HepG2 (cell line): ENCODE data around the gene MT1A. TPM values are rescaled to one million over a fixed set of nuclear protein-coding genes. Genes with fewer than 3 reads are reported as not detected.

Experiments
- EP300 ChIP-seq, 3 experiments: sonication (generic) in 1 of 3; formaldehyde crosslinking in 1 of 3; IDR thresholded peaks; 2 replicates each; pipeline versions ENCODE4 v1.5.1 to v1.6.1; 2011 to 2020; ENCODE audit warnings: low read depth in 2 of 3, low read length in 2 of 3, borderline replicate concordance in 1 of 3, improper control_type of control experiment in 1 of 3, mild to moderate bottlenecking in 1 of 3, missing genetic modification reagents in 1 of 3, moderate library complexity in 1 of 3
- HNF4G ChIP-seq, 2 experiments: sonication (generic) in 1 of 2; formaldehyde crosslinking in 1 of 2; IDR thresholded peaks; 2 replicates each; pipeline versions ENCODE4 v1.4.0 to v1.6.1; 2011 to 2020; ENCODE audit warnings: borderline replicate concordance in 2 of 2, low read depth in 2 of 2, mild to moderate bottlenecking in 2 of 2, low read length in 1 of 2, missing genetic modification reagents in 1 of 2, moderate library complexity in 1 of 2
- HOXD1 ChIP-seq: sonication (generic); formaldehyde crosslinking; IDR thresholded peaks from 2 replicates; pipeline ENCODE4 v1.5.0; 2020; ENCODE audit warnings: missing genetic modification reagents
- KDM1A ChIP-seq: IDR thresholded peaks from 2 replicates; pipeline ENCODE4 v1.6.1; 2016; ENCODE audit warnings: missing compliant biosample characterization
- NCOA5 ChIP-seq: sonication (generic); formaldehyde crosslinking; IDR thresholded peaks from 2 replicates; pipeline ENCODE4 v1.4.0; 2020; ENCODE audit warnings: missing genetic modification reagents
- PAX8 ChIP-seq: sonication (generic); formaldehyde crosslinking; IDR thresholded peaks from 2 replicates; pipeline ENCODE4 v1.8.0; 2022; ENCODE audit warnings: mild to moderate bottlenecking, missing genetic modification reagents, borderline replicate concordance
- TBX2 ChIP-seq: sonication (generic); formaldehyde crosslinking; IDR thresholded peaks from 2 replicates; pipeline ENCODE4 v1.5.0; 2020; ENCODE audit warnings: missing genetic modification reagents, mild to moderate bottlenecking, borderline replicate concordance
- THAP9 ChIP-seq: sonication (generic); formaldehyde crosslinking; IDR thresholded peaks from 2 replicates; pipeline ENCODE4; 2020; ENCODE audit warnings: missing genetic modification reagents, mild to moderate bottlenecking, borderline replicate concordance
- ZMYM3 ChIP-seq: sonication (generic); formaldehyde crosslinking; IDR thresholded peaks from 2 replicates; pipeline ENCODE4 v1.5.1; 2020; ENCODE audit warnings: mild to moderate bottlenecking, missing genetic modification reagents
- ZNF569 ChIP-seq: sonication (generic); formaldehyde crosslinking; IDR thresholded peaks from 2 replicates; pipeline ENCODE4 v1.5.0; 2020; ENCODE audit warnings: mild to moderate bottlenecking, missing genetic modification reagents, moderate library complexity, borderline replicate concordance
- ZNF629 ChIP-seq: sonication (generic); formaldehyde crosslinking; conservative IDR thresholded peaks from 2 replicates; pipeline ENCODE4 v1.5.0; 2020; ENCODE audit warnings: missing genetic modification reagents
- ZNF768 ChIP-seq: sonication (generic); formaldehyde crosslinking; IDR thresholded peaks from 2 replicates; pipeline ENCODE4 v1.4.0; 2020; ENCODE audit warnings: missing genetic modification reagents
- polyA plus RNA-seq, 8 experiments: library from polyadenylated mRNA; depleted of rRNA in 3 of 8; stranded (reverse) in 7 of 8; unstranded in 1 of 8; fragments of >200 nt; fragmentation: Illumina TruSeq in 4 of 8; extraction: Trizol in 4 of 8; gene quantifications; 2 replicates each; pipeline versions ENCODE4 v1.2.1 to v1.2.3, GENCODE V29; 2011 to 2016; ENCODE audit warnings: low read depth in 4 of 8, missing spikeins in 1 of 8, mixed read lengths in 1 of 8; ENCODE audit not compliant: insufficient read depth in 1 of 8
- total RNA-seq, 5 experiments: library from RNA; depleted of rRNA; stranded (reverse); fragments of >200 nt; fragmentation: Illumina TruSeq; extraction: Trizol; gene quantifications; 2 replicates each; pipeline ENCODE4 v1.2.3, GENCODE V29; 2016; ENCODE audit warnings: low read depth in 1 of 5
- TF ChIP-seq, protein P1 (sequence below): sonication (generic); formaldehyde crosslinking; conservative IDR thresholded peaks from 2 replicates; pipeline ENCODE4 v1.8.0; 2022; ENCODE audit warnings: mild to moderate bottlenecking, moderate library complexity, missing genetic modification reagents
- TF ChIP-seq, protein P2 (sequence below): sonication (generic); formaldehyde crosslinking; IDR thresholded peaks from 2 replicates; pipeline ENCODE4 v1.8.1; 2023; ENCODE audit warnings: mild to moderate bottlenecking, missing genetic modification reagents
- TF ChIP-seq, protein P3 (sequence below): sonication (generic); formaldehyde crosslinking; IDR thresholded peaks from 2 replicates; pipeline ENCODE4 v1.5.0; 2020; ENCODE audit warnings: mild to moderate bottlenecking, missing genetic modification reagents
- TF ChIP-seq, protein P4 (sequence below): sonication (generic); formaldehyde crosslinking; IDR thresholded peaks from 2 replicates; pipeline ENCODE4 v1.5.1; 2020; ENCODE audit warnings: missing genetic modification reagents, mild to moderate bottlenecking, borderline replicate concordance

Gene MT1A
- total and polyA plus RNA-seq, 2 of the 13 experiments (the other 11 are each of a cell fraction or from before 2014, with no cell fraction given): 8.3 to 10.4 TPM

DNA sequence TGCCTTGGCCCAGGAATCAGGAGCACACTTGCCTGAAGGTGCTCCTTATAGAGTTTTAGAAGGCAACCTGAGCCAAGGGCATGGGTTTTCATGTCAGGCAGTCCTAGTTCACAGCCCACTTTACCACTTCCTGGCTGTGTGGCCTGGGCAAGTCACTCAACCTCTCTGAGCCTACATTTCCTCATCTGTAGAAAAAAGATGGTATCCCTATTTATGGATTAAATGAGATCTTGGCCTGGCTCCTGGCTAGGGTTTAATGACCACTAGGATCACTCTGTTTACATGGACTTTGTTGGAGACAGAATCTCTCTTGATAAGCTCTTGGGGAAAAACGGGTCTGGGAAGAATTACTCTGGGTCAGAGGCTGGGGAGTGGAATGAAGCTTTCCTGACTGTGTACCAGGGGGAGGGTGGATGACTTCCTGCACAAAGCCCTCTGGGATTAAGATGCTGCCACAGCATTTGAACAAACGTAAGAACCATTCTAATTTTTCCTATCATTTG, 27.8 kb upstream of the MT1A start (continued):
- TF ChIP-seq, protein P1, sequence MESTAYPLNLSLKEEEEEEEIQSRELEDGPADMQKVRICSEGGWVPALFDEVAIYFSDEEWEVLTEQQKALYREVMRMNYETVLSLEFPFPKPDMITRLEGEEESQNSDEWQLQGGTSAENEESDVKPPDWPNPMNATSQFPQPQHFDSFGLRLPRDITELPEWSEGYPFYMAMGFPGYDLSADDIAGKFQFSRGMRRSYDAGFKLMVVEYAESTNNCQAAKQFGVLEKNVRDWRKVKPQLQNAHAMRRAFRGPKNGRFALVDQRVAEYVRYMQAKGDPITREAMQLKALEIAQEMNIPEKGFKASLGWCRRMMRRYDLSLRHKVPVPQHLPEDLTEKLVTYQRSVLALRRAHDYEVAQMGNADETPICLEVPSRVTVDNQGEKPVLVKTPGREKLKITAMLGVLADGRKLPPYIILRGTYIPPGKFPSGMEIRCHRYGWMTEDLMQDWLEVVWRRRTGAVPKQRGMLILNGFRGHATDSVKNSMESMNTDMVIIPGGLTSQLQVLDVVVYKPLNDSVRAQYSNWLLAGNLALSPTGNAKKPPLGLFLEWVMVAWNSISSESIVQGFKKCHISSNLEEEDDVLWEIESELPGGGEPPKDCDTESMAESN (CRISPR knock-in tag): no peak
- TF ChIP-seq THAP9 (CRISPR knock-in tag) (no peak), EP300 (IDR thresholded peaks at IDR 0.05; ENCODE audit: low read depth in 2 of 2, low read length in 2 of 2) (no peak), EP300 (CRISPR knock-in tag; IDR thresholded peaks at IDR 0.05; ENCODE audit: borderline replicate concordance) (no peak), HOXD1 (no peak), KDM1A (CRISPR knock-in tag) (peak; percentile 59; the same call in 1 of the 2 replicates), PAX8 (CRISPR knock-in tag) (no peak), TBX2 (CRISPR knock-in tag) (peak; percentile 23; the same call in 1 of the 2 replicates), ZNF629 (0 out of 2 replicates have a peak, but pooled peaks have one; percentile 7), ZNF569 (CRISPR knock-in tag) (no peak), ZMYM3 (peak; percentile 95), ZNF768 (CRISPR knock-in tag) (peak; percentile 94), NCOA5 (no peak), HNF4G (IDR thresholded peaks at IDR 0.05; ENCODE audit: borderline replicate concordance, low read depth, low read length) (no peak), HNF4G (CRISPR knock-in tag; IDR thresholded peaks at IDR 0.05; ENCODE audit: borderline replicate concordance, low read depth) (no peak)
- TF ChIP-seq, protein P2, sequence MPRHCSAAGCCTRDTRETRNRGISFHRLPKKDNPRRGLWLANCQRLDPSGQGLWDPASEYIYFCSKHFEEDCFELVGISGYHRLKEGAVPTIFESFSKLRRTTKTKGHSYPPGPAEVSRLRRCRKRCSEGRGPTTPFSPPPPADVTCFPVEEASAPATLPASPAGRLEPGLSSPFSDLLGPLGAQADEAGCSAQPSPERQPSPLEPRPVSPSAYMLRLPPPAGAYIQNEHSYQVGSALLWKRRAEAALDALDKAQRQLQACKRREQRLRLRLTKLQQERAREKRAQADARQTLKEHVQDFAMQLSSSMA (CRISPR knock-in tag): no peak
- TF ChIP-seq, protein P3, sequence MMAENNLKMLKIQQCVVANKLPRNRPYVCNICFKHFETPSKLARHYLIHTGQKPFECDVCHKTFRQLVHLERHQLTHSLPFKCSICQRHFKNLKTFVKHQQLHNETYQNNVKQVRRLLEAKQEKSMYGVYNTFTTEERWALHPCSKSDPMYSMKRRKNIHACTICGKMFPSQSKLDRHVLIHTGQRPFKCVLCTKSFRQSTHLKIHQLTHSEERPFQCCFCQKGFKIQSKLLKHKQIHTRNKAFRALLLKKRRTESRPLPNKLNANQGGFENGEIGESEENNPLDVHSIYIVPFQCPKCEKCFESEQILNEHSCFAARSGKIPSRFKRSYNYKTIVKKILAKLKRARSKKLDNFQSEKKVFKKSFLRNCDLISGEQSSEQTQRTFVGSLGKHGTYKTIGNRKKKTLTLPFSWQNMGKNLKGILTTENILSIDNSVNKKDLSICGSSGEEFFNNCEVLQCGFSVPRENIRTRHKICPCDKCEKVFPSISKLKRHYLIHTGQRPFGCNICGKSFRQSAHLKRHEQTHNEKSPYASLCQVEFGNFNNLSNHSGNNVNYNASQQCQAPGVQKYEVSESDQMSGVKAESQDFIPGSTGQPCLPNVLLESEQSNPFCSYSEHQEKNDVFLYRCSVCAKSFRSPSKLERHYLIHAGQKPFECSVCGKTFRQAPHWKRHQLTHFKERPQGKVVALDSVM (CRISPR knock-in tag): no peak
- TF ChIP-seq, protein P4, sequence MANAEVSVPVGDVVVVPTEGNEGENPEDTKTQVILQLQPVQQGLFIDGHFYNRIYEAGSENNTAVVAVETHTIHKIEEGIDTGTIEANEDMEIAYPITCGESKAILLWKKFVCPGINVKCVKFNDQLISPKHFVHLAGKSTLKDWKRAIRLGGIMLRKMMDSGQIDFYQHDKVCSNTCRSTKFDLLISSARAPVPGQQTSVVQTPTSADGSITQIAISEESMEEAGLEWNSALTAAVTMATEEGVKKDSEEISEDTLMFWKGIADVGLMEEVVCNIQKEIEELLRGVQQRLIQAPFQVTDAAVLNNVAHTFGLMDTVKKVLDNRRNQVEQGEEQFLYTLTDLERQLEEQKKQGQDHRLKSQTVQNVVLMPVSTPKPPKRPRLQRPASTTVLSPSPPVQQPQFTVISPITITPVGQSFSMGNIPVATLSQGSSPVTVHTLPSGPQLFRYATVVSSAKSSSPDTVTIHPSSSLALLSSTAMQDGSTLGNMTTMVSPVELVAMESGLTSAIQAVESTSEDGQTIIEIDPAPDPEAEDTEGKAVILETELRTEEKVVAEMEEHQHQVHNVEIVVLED: no peak
